ENCODE results near the gene EIF4G1.
A peak's percentile ranks its signal among the peaks of the same experiment; 100 is the strongest.

Gene EIF4G1

DNA sequence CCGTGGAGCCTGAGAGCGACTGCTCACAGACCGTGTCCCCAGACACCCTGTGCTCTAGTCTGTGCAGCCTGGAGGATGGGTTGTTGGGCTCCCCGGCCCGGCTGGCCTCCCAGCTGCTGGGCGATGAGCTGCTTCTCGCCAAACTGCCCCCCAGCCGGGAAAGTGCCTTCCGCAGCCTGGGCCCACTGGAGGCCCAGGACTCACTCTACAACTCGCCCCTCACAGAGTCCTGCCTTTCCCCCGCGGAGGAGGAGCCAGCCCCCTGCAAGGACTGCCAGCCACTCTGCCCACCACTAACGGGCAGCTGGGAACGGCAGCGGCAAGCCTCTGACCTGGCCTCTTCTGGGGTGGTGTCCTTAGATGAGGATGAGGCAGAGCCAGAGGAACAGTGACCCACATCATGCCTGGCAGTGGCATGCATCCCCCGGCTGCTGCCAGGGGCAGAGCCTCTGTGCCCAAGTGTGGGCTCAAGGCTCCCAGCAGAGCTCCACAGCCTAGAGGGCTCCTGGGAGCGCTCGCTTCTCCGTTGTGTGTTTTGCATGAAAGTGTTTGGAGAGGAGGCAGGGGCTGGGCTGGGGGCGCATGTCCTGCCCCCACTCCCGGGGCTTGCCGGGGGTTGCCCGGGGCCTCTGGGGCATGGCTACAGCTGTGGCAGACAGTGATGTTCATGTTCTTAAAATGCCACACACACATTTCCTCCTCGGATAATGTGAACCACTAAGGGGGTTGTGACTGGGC lies 30.3 kb downstream of the EIF4G1 start:
- no peak for TF ChIP-seq RAD21 (IDR thresholded peaks at IDR 0.05; ENCODE audit: low read depth)
- TF ChIP-seq FOXM1 (IDR thresholded peaks at IDR 0.05; ENCODE audit: borderline replicate concordance, low read depth) = no peak
- TF ChIP-seq ZBTB7A (IDR thresholded peaks at IDR 0.05; ENCODE audit: low read depth) = no peak
- TF ChIP-seq EP300 (IDR thresholded peaks at IDR 0.05; ENCODE audit: borderline replicate concordance) = no peak
- TF ChIP-seq, protein P1, sequence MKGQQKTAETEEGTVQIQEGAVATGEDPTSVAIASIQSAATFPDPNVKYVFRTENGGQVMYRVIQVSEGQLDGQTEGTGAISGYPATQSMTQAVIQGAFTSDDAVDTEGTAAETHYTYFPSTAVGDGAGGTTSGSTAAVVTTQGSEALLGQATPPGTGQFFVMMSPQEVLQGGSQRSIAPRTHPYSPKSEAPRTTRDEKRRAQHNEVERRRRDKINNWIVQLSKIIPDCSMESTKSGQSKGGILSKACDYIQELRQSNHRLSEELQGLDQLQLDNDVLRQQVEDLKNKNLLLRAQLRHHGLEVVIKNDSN (IDR thresholded peaks at IDR 0.05) = no peak
- TF ChIP-seq, protein P2, sequence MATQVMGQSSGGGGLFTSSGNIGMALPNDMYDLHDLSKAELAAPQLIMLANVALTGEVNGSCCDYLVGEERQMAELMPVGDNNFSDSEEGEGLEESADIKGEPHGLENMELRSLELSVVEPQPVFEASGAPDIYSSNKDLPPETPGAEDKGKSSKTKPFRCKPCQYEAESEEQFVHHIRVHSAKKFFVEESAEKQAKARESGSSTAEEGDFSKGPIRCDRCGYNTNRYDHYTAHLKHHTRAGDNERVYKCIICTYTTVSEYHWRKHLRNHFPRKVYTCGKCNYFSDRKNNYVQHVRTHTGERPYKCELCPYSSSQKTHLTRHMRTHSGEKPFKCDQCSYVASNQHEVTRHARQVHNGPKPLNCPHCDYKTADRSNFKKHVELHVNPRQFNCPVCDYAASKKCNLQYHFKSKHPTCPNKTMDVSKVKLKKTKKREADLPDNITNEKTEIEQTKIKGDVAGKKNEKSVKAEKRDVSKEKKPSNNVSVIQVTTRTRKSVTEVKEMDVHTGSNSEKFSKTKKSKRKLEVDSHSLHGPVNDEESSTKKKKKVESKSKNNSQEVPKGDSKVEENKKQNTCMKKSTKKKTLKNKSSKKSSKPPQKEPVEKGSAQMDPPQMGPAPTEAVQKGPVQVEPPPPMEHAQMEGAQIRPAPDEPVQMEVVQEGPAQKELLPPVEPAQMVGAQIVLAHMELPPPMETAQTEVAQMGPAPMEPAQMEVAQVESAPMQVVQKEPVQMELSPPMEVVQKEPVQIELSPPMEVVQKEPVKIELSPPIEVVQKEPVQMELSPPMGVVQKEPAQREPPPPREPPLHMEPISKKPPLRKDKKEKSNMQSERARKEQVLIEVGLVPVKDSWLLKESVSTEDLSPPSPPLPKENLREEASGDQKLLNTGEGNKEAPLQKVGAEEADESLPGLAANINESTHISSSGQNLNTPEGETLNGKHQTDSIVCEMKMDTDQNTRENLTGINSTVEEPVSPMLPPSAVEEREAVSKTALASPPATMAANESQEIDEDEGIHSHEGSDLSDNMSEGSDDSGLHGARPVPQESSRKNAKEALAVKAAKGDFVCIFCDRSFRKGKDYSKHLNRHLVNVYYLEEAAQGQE (IDR thresholded peaks at IDR 0.05; ENCODE audit: low read depth) = no peak
- TF ChIP-seq TCF12 (IDR thresholded peaks at IDR 0.05; ENCODE audit: low read depth) = no peak
- TF ChIP-seq MAX (IDR thresholded peaks at IDR 0.05) = no peak
- TF ChIP-seq CEBPB (IDR thresholded peaks at IDR 0.05) = no peak
- TF ChIP-seq YY1 (IDR thresholded peaks at IDR 0.05; ENCODE audit: low read depth) = no peak
- no peak for TF ChIP-seq TEAD4 (IDR thresholded peaks at IDR 0.05)
- no peak for TF ChIP-seq CREB1 (IDR thresholded peaks at IDR 0.05; ENCODE audit: low read depth)
- TF ChIP-seq NFIC (IDR thresholded peaks at IDR 0.05) = no peak
- no peak for TF ChIP-seq EGR1 (IDR thresholded peaks at IDR 0.05)
- no peak for TF ChIP-seq TAF1 (IDR thresholded peaks at IDR 0.05; ENCODE audit: low read depth)

DNA sequence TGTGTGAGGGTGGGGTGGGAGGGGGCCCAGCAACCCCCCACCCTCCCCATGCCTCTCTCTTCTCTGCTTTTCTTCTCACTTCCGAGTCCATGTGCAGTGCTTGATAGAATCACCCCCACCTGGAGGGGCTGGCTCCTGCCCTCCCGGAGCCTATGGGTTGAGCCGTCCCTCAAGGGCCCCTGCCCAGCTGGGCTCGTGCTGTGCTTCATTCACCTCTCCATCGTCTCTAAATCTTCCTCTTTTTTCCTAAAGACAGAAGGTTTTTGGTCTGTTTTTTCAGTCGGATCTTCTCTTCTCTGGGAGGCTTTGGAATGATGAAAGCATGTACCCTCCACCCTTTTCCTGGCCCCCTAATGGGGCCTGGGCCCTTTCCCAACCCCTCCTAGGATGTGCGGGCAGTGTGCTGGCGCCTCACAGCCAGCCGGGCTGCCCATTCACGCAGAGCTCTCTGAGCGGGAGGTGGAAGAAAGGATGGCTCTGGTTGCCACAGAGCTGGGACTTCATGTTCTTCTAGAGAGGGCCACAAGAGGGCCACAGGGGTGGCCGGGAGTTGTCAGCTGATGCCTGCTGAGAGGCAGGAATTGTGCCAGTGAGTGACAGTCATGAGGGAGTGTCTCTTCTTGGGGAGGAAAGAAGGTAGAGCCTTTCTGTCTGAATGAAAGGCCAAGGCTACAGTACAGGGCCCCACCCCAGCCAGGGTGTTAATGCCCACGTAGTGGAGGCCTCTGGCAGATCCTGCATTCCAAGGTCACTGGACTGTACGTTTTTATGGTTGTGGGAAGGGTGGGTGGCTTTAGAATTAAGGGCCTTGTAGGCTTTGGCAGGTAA lies 31.1 kb downstream of the EIF4G1 start:
- TF ChIP-seq EGR1 (IDR thresholded peaks at IDR 0.05) (no peak), MAX (IDR thresholded peaks at IDR 0.05) (peak; percentile 70), RAD21 (IDR thresholded peaks at IDR 0.05; ENCODE audit: low read depth) (peak; percentile 54), ZBTB7A (IDR thresholded peaks at IDR 0.05; ENCODE audit: low read depth) (peak; percentile 42; the same call in 1 of the 2 replicates), CEBPB (IDR thresholded peaks at IDR 0.05) (0 out of 2 replicates have a peak, but pooled peaks have one; percentile 29), NFIC (IDR thresholded peaks at IDR 0.05) (peak; percentile 77), TCF12 (IDR thresholded peaks at IDR 0.05; ENCODE audit: low read depth) (peak; percentile 54; the same call in 1 of the 2 replicates), CREB1 (IDR thresholded peaks at IDR 0.05; ENCODE audit: low read depth) (no peak; the same call in 1 of the 2 replicates), YY1 (IDR thresholded peaks at IDR 0.05; ENCODE audit: low read depth) (no peak), FOXM1 (IDR thresholded peaks at IDR 0.05; ENCODE audit: borderline replicate concordance, low read depth) (peak; percentile 47), TAF1 (IDR thresholded peaks at IDR 0.05; ENCODE audit: low read depth) (no peak), EP300 (IDR thresholded peaks at IDR 0.05; ENCODE audit: borderline replicate concordance) (peak; percentile 22; the same call in 1 of the 2 replicates), TEAD4 (IDR thresholded peaks at IDR 0.05) (peak; percentile 91)
- TF ChIP-seq, protein P2 (IDR thresholded peaks at IDR 0.05; ENCODE audit: low read depth) = peak; percentile 18; the same call in 1 of the 2 replicates
- TF ChIP-seq, protein P1 (IDR thresholded peaks at IDR 0.05) = peak; percentile 87

DNA sequence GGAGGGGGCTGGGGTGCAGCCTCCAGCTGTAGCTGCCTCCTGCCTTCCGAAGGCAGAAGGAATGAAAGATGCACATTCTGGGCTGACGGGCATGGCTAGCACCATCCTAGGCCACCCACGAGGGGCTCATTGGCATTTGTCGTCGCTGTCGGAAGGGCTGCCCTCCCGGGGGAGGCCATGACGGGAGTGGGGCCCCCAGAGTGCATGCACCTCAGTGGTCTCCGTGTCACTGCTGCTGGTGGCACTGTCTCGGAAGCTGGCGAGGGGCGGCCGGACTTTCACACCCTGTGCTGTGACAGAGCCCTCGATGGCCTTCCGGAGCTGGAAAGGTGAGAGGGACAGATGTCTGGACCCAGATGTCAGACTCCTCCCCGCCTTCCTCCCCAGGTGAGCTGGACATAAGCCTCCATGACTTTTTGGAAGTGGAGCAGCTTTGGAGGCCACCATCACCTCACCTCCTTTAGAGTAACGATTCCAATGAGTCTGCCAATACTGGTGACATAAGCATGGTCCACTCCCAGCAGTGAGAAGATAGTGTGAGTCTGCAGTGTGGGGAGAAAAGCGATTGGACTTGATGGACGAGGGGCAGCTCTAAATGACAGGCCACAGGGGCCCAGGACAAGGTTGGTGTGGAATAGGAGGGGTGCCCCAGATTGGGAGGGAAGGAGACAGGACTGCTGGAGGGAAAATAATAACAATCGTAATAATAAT lies 32.2 kb downstream of the EIF4G1 start:
- no peak for TF ChIP-seq YY1 (IDR thresholded peaks at IDR 0.05; ENCODE audit: low read depth)
- TF ChIP-seq, protein P1 (IDR thresholded peaks at IDR 0.05) = no peak
- TF ChIP-seq EP300 (IDR thresholded peaks at IDR 0.05; ENCODE audit: borderline replicate concordance) = no peak
- TF ChIP-seq RAD21 (IDR thresholded peaks at IDR 0.05; ENCODE audit: low read depth) = no peak
- no peak for TF ChIP-seq EGR1 (IDR thresholded peaks at IDR 0.05)
- TF ChIP-seq CREB1 (IDR thresholded peaks at IDR 0.05; ENCODE audit: low read depth) = no peak
- no peak for TF ChIP-seq MAX (IDR thresholded peaks at IDR 0.05)
- TF ChIP-seq CEBPB (IDR thresholded peaks at IDR 0.05) = no peak
- TF ChIP-seq NFIC (IDR thresholded peaks at IDR 0.05) = no peak
